Adrenal gland (tissue), 12 donors: ENCODE measurements around the gene GRB10. TPM values are rescaled to one million over a fixed set of nuclear protein-coding genes. Genes with fewer than 3 reads are reported as not detected.
A peak's percentile ranks its signal among the peaks of the same experiment; 100 is the strongest.

Experiments
- DNase-seq, 7 donors: peaks; one replicate each; pipeline ENCODE4 v3.0.0-alpha.2; 2019 to 2020
- H3K27ac ChIP-seq, 5 donors: fragments of 200-600 bp; sonication (generic) in 4 of 5; 1 replicate in 3 of 5; 2 replicates in 2 of 5; pipeline versions ENCODE4 v1.5.1 to v1.8.0; 2016 to 2020; ENCODE audit warnings: mild to moderate bottlenecking in 1 of 5
- H3K27me3 ChIP-seq: fragments of 200-600 bp; 2 replicates; pipeline ENCODE4 v1.8.0; 2021
- H3K36me3 ChIP-seq, 2 donors: fragments of 200-600 bp; replicated peaks in 1 of 2; 1 replicate in 1 of 2; 2 replicates in 1 of 2; pipeline versions ENCODE4 v1.5.1 to v1.8.0; 2018 to 2022
- H3K4me1 ChIP-seq, 2 donors: fragments of 200-600 bp; replicated peaks in 1 of 2; 1 replicate in 1 of 2; 2 replicates in 1 of 2; pipeline versions ENCODE4 v1.5.1 to v1.8.0; 2018 to 2021
- H3K4me3 ChIP-seq, 4 donors: fragments of 200-600 bp; sonication (generic) in 3 of 4; one replicate each; pipeline ENCODE4 v1.5.1; 2016 to 2018
- H3K9me3 ChIP-seq, 3 donors: fragments of 200-600 bp; sonication (generic) in 1 of 3; replicated peaks in 1 of 3; 1 replicate in 2 of 3; 2 replicates in 1 of 3; pipeline versions ENCODE4 v1.5.1 to v1.8.0; 2016 to 2021
- POLR2A ChIP-seq, 2 donors: fragments of 450-650 bp; IDR thresholded peaks; one replicate each; pipeline ENCODE4 v1.6.1; 2017; ENCODE audit warnings: antibody characterized with exemption in 2 of 2, mild to moderate bottlenecking in 2 of 2, moderate library complexity in 1 of 2
- WGBS, 4 donors: extraction: QIAGEN DNeasy Blood & Tissue Kit in 2 of 4; methylation state at CpG; one replicate each; pipeline versions ENCODE4 v1.1.5 to v1.1.7; 2013 to 2017; 5-methylcytosine and 5-hydroxymethylcytosine counted together
- intact Hi-C, 2 donors: fragments of 100-400 bp; cut with DNase I; formaldehyde crosslinking; loops; one replicate each; pipeline versions ENCODE4 v1.14.1 to v1.15.0; 2022 to 2023
- polyA plus RNA-seq, 3 donors: library from polyadenylated mRNA; stranded (reverse); fragments of 200-250 nt in 2 of 3; fragments of 350-450 nt in 1 of 3; fragmentation: Illumina TruSeq in 1 of 3; extraction: RNeasy Lipid Tissue Mini Kit (QIAGEN cat#74804) in 1 of 3; gene quantifications; one replicate each; pipeline ENCODE4 v1.2.3, GENCODE V29; 2013 to 2014
- total RNA-seq, 9 donors: library from RNA; depleted of rRNA in 4 of 9; stranded (reverse); fragments of >200 nt in 4 of 9; fragments of 120-200 nt in 1 of 9; fragmentation: NEBNext Ultra II Directional in 1 of 9; extraction: Animal tissue kit (Norgen Biotek cat#: 25700) in 1 of 9; gene quantifications; one replicate each; pipeline versions ENCODE4 v1.1.0 to v1.2.4, GENCODE V29; 2013 to 2023
- TF ChIP-seq, protein P1 (sequence below), 6 experiments: fragments of 450-650 bp in 4 of 6; fragments of 200-600 bp in 2 of 6; sonication (generic) in 1 of 6; IDR thresholded peaks; 1 replicate in 5 of 6; 2 replicates in 1 of 6; pipeline versions ENCODE4 v1.5.1 to v1.8.0; 2016 to 2021; ENCODE audit warnings: antibody characterized with exemption in 6 of 6, mild to moderate bottlenecking in 2 of 6, moderate library complexity in 1 of 6
- donor health status: healthy with polysubstance abuse.
- donor health status: Bipolar disorder and iron deficiency.
- donor health status: DM: yes; HTN: yes; CAD: no.
- donor health status: DM: no; HTN: no; CAD: no.
- donor health status: DM: no; HTN: no; CAD: no.
- donor health status: DM: yes; HTN: yes; CAD: no.

The GRB10 gene
- total and polyA plus RNA-seq, 12 donors = 33.5 to 158 (median 67.3) TPM

DNA sequence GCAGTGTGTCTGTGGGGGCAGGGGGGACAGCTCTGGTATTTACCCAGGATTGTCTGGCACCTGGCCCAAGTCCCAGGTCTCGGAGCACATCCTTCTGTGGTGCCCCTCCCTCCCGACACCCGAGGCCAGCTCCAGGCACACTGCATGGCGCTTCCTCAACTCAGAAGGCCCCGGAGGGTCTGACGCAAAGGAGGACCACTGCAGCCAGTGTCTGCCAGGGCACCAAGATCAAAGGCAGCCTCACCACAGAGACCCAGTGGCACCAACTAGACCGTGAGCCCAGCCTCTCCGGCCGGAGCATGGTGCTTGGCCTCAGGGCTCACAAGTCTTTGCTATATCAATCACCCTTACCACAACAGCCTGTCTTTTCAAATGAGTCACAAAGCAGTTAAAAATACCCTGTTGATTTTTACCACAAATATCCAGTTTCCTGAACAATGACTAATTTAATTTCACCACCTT, 118.2 kb downstream of the GRB10 start:
- Histone ChIP-seq H3K9me3 (no peaks in the 10 kb centered on the region), H3K27ac (peak overlapping the region in 2 of 5 donors; percentile 21 to 45), H3K4me3 (no peak overlapping the region), H3K36me3 (peaks cover 0 to 29% of the 10 kb centered on the region in 2 donors), H3K4me1 (peaks cover 9 to 50% of the 10 kb centered on the region in 2 donors), H3K27me3 (no peaks in the 10 kb centered on the region)
- TF ChIP-seq, protein P1, sequence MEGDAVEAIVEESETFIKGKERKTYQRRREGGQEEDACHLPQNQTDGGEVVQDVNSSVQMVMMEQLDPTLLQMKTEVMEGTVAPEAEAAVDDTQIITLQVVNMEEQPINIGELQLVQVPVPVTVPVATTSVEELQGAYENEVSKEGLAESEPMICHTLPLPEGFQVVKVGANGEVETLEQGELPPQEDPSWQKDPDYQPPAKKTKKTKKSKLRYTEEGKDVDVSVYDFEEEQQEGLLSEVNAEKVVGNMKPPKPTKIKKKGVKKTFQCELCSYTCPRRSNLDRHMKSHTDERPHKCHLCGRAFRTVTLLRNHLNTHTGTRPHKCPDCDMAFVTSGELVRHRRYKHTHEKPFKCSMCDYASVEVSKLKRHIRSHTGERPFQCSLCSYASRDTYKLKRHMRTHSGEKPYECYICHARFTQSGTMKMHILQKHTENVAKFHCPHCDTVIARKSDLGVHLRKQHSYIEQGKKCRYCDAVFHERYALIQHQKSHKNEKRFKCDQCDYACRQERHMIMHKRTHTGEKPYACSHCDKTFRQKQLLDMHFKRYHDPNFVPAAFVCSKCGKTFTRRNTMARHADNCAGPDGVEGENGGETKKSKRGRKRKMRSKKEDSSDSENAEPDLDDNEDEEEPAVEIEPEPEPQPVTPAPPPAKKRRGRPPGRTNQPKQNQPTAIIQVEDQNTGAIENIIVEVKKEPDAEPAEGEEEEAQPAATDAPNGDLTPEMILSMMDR (IDR thresholded peaks at IDR 0.05) = no peak
- no peak for TF ChIP-seq POLR2A (IDR thresholded peaks at IDR 0.05)
- peak in 1 of 7 donors; percentile 19 for DNase-seq
- 60 to 66% (median 63%) methylated on average over 6 to 9 of the region's 9 CpGs; no CpG with 5 or more reads in 1 of the 4 donors for whole genome bisulfite sequencing, 4 donors
- intact Hi-C loops = no loop called here

DNA sequence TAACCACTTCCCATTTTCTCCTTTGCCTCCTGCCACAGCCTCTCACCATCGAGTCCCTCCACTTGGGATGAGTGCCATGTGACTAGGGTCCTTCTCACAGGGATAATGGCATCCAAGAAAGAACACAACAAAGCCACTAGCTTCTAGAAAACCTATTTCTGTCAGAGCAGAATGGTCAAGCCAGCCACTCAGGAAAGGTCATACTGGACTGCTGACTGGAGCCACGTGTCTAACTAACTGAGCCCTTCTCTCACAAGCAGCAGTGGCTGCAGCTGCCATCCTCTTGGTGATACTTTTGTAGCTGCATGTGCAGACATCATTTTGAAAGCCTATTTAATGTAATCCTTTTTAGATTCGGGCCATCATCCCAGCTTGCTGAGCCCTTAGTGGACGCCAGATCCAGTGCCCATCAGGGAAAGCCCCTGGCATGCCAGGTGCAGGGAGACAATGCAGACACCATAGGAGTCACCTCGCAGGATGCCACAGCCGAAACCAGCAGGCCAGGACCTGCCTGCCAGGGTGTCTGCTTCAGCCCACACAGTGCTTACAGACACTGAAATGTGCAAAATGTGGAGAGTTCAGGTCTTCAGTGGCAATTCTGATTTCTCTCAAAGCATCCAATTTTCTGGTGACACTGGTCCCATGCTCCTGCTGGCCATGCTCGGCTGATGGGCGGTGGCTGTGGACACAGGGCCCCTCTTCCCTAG, 119.1 kb downstream of the GRB10 start:
- Histone ChIP-seq H3K4me1 (peaks cover 9 to 54% of the 10 kb centered on the region in 2 donors), H3K4me3 (no peak overlapping the region), H3K36me3 (peaks cover 0 to 22% of the 10 kb centered on the region in 2 donors), H3K27me3 (no peaks in the 10 kb centered on the region), H3K27ac (peak overlapping the region in 1 of 5 donors; percentile 21), H3K9me3 (no peaks in the 10 kb centered on the region)
- WGBS, 4 donors = 89 to 92% (median 91%) methylated on average over 4 to 8 of the region's 8 CpGs
- no peak for DNase-seq
- intact Hi-C loops = no loop called here
- no peak for TF ChIP-seq POLR2A (IDR thresholded peaks at IDR 0.05)
- TF ChIP-seq, protein P1 (IDR thresholded peaks at IDR 0.05) = no peak

DNA sequence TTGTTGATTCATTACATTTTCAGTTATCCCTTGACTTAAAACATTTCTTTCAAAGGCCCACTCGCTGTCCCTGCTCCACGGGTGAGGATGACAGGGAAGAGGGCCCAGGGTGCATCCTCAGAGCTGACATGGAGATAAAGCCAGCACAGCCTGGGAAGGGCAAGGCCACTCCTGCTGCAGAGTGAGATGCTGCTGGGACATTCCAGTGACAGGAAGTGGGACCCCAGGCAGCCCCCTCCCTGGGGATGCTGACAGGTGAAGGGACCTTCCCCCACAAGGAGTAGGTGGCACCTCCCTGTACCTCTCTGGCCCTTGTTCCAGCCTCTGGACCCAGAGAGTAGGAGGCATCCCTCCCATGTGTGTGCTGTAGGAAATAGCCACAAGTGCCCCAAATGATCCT, 119.7 kb downstream of the GRB10 start:
- 88 to 95% (median 91%) methylated on average over 2 of the region's 2 CpGs for WGBS, 4 donors
- no peaks in the 10 kb centered on the region for H3K9me3 ChIP-seq
- H3K4me1 ChIP-seq = peaks cover 8 to 59% of the 10 kb centered on the region in 2 donors
- no peak overlapping the region for H3K4me3 ChIP-seq
- TF ChIP-seq, protein P1 (IDR thresholded peaks at IDR 0.05) = no peak
- TF ChIP-seq POLR2A (IDR thresholded peaks at IDR 0.05) = no peak
- no peaks in the 10 kb centered on the region for H3K27me3 ChIP-seq
- intact Hi-C loops = no loop called here
- peak in 1 of 7 donors; percentile 42 for DNase-seq
- H3K27ac ChIP-seq = peak overlapping the region in 1 of 5 donors; percentile 8
- peaks cover 0 to 22% of the 10 kb centered on the region in 2 donors for H3K36me3 ChIP-seq

DNA sequence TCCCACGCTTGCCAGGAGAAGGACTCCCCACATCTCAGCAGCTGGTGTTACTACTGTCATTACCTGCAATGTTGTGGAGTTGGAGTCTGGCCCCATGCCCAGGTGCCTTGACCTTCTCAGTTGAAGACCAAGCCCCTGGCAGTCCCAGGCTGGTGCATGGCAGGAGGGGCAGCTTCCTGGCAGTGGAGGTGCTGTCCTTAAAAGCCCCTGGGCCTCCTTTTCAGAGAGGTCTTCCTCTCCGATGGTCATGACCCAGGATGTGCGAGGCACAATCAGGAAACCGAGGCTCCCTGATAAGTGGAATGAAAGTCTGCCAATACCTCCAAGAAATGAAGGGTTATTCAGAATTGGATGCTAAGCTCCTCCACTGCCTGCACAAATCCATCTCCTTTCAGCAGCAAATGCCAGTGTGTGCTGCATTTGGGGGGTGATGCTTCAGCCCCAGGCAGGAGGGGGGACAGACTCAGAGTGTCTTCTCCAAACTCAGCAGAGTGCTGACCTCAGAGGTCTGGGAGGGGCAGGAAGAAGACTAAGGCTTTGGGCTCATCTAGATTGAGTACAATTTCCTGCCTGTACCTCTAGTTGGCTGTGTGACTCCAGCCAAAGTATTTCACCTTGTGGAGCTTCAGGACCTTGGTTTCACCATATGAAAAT, 120.5 kb downstream of the GRB10 start:
- peaks cover 2 to 59% of the 10 kb centered on the region in 2 donors for H3K4me1 ChIP-seq
- no peaks in the 10 kb centered on the region for H3K27me3 ChIP-seq
- TF ChIP-seq, protein P1 (IDR thresholded peaks at IDR 0.05) = no peak
- TF ChIP-seq POLR2A (IDR thresholded peaks at IDR 0.05) = no peak
- no peak overlapping the region for H3K4me3 ChIP-seq
- peak overlapping the region in 1 of 5 donors; percentile 7 for H3K27ac ChIP-seq
- H3K9me3 ChIP-seq = no peaks in the 10 kb centered on the region
- peak in 4 of 7 donors; percentile 32 to 48 (median 36) for DNase-seq
- intact Hi-C loops = no loop called here
- peaks cover 0 to 22% of the 10 kb centered on the region in 2 donors for H3K36me3 ChIP-seq
- 43 to 63% (median 50%) methylated on average over 4 of the region's 4 CpGs; no CpG with 5 or more reads in 1 of the 4 donors for WGBS, 4 donors
